Suppressor macrophage treated with lipopolysaccharide for 1 hour (primary cell): ENCODE measurements around the gene FOXA3.
"Not testable (repeated sequence)": the region's sequence is repeated elsewhere in the genome, so short reads cannot be mapped to it uniquely, and the experiment has no call there.

Experiments used
- DNase-seq, 3 donors: peaks; one replicate each; pipeline ENCODE4 v3.0.0-alpha.2; 2020 to 2022

FOXA3 gene

DNA sequence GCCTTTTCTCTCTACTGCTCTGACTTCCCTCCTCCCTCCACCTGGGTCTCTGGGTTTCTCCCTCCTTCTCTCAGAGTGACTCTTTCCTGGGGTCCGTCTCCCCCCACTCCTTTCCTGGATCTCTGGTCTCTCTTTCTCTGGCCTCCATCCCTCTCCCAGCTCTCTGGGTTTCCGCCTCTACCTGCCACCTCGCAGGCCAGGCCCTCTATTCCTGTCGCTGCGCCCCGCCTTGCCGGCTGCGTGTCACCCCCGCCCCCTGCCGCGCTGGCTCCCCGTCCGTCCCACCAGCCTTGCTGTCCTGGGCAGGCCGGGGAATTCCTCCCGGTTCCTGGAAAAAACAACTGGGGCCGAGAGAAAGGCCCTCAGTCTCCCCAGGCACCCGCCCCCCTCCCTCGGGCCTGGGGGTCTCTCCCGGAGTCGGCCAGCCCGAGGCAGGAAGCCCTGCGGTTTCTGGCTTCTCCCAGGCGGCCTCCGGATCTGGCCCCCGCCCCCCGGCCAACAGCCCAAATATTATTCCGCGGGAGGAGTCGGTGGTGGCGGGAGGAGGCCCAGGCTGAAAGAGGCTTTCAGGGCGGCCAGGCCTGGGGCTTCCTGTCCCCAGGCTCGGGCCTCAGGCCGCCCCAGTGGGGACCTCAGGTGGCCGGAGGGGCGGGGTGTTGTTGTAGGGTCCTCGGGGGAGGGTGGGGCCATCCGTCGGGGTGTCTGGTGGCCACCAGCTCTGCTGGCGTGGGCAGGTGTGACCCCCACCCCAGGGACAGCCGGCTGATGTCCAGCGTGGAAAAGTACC, 12.5 kb downstream of the FOXA3 start:
- peak; percentile 21 to 62 (median 31) for DNase-seq

DNA sequence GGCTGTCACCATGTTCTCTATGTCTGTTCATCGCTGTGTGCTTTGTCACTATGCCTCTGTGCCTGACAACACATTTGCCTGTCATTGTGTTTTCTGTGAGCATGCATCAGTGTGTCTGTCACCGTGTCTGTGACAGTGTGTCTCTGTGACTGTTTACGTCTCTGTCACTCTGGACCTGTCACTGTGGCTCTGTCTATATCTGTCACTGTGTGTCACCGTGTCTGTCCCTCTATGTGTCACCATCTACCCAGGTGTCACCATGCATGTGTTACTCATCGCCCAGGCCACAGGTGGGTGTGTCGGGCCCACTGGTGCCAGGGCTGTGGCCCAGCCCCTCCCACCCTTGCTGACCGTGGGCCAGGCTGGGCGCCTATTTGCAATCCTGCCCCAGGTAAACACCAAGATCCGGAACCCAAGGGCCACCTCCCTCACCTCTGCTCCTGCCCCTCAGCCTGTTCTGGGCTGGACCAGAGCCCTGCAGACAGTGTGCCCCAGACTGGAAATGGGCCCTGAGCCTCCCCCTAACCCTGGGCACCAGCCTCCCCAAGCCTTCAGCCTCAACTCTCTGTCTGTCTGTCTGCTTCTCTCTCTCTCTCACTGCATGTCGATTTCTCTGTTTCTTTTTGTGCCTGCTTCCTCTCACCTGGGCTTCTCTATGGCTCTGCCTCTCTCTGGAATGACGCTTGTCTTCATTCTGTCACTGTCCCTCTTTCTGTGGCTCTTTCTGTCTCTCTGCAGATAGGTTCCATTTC, 14.1 kb downstream of the FOXA3 start:
- no peak for DNase-seq

DNA sequence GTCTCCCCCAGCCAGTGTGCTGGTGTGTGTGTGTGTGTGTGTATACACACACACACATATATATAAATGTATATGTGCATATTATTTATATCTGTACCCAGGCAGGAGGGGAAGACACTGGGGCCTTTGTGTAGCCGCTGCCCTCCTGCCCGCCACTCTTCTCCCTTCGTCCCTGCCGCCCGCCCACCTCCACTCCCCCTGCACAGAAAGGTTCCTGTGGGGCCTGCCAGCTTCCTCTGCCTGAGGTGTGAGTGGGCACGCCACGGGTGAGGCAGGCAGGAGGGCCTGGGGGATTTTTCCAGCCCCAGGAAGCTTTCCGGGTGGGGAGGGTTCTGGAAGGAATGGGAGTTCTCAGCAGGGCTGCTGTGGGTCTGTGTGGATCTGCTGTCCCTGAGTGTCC, 14.9 kb downstream of the FOXA3 start:
- no peak for DNase-seq

DNA sequence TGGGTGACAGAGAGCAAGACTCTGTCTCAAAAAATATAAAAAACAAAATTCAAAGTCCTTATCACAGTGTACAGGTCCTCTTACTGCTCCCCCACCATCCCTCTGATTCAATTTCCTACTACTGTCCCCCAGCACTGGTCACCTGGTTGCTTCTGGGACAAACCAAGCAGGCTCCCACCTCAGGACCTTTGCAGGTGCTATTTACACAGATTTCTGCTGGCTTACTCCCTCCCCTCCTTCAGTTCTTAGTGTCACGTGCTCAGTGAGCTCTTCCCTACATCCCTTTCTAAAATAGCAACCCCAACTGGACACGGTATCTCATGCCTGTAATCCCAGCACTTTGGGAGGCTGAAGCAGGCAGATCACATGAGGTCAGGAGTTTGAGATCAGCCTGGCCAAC, 15.8 kb downstream of the FOXA3 start:
- no peak for DNase-seq

DNA sequence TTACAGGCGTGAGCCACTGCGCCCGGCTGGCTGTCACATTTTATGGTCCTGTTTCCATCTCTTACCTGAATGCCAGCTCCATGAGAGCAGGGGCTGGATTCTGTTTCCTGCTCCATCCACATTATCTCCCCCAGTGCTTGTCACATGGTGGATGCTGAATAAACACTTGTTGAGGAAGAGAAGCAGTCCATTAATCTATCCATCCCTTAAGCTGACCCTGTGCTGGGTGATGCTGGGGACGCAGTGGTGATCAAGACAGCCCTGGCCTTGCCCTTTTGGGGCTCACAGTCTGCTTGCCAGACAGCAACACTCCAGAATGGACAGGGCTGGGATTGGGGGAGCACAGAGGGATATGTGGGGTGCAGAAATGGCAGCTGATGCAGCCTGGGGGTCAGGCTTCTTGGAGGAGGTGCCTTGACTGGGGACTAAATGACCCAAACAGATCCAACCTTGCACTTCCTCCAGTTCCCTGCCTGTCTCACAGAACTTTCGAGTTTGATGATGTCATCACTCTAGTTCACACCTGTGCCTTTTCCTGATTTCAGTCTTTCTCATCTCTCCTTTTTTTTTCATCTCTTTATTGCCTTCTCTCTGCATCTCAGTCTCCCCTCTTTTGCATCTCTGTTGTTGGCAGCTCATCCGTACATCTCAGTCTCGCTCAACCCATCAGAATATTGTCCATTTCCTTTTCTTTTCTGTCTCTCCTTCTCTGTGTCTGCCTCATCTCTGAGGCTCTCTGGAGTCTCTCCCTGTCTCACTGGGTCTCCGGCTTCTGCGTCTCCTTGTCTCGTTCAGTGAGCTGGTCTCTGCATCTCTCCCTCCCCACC, 17.2 kb downstream of the FOXA3 start:
- DNase-seq: no peak

DNA sequence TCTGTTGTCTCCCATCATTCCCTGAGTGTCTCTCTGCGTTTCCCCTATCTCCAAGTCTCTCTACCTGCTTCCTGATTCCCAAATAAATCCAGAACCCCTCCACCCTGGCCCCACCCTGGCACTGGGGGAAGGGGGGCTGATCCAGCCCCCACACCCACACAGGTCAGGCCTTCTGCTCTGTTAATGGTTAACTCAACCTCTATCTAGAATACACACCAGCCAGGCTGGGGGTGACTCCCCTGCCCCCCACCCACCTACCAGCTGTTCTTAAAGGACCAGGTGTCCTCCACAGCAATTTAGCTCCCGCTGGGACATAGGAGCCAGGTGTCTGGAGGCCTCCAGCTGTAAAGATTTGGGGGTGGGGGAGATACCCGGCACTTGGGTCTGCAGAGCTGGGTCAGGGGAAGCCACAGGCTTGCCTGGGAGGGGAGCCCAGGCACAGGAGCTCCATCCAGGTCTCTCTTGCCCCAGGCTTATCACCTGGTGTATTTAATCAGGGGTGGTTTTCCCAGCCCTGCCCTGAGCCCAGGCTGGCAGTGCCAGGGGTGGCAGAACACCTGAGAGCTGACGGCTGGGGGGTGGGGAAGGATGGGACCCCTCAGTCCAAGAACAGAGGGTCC, 17.9 kb downstream of the FOXA3 start:
- DNase-seq: no peak

DNA sequence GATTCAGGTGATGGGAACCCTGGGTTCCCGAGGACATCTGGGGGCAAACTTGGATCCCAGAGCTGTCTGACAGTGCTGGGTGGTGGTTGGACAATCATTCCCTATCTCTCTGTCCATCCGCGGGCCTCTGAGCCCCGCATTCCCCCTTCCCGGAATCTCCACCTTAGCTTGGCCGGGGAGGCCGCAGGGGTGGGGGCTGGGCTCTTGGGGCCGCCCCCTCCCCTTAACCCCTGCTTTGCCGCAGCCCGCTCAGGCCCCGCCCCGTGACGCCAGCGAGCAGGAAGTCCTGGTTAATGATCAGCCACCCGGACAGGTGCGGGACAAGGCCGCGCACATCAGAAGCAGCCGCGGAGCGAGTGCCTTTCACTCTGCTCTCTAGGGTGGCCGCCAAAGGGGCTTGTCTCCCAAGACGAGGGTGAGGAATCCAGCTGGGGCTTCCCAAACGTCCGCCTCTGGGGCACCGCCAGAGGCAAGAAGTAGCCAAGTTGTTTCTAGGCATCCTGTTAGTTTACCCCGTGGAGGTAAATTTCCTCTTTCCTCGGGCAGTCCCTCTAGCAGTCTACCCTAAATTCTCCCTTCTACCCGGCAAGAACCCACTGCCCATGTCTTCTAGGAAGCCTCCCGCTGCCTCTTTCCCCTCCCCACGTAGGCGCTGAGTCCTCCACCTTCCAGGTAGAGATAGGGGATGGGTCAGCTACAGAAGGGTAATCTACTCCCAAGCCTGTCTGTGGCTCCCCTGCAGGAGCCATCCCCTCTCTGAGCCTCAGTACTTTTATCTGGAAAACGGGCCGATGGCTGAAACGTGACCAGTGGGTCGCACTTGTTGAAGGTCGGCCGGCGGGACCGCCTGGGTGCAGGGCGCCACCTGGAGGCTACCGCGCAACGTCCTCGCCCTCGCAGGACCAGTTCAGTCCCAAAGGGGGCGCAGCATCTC, 18.8 kb downstream of the FOXA3 start:
- DNase-seq: peak; percentile 90 to 94 (median 93)

DNA sequence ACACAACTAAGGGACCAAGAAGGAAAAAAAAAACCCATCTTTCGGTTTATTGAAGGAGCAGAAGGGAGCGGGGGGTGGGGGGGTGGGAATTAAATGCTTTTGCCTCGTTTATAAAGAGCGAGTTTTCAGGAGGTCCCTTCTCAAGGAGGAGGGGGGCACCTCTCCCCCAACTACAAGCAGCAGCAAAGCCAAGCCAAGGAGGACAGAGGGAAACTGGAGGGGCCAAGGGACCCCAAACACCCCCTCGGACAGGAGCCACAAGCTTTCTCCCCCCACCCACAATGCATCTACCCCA, 19.4 kb downstream of the FOXA3 start:
- no peak for DNase-seq

DNA sequence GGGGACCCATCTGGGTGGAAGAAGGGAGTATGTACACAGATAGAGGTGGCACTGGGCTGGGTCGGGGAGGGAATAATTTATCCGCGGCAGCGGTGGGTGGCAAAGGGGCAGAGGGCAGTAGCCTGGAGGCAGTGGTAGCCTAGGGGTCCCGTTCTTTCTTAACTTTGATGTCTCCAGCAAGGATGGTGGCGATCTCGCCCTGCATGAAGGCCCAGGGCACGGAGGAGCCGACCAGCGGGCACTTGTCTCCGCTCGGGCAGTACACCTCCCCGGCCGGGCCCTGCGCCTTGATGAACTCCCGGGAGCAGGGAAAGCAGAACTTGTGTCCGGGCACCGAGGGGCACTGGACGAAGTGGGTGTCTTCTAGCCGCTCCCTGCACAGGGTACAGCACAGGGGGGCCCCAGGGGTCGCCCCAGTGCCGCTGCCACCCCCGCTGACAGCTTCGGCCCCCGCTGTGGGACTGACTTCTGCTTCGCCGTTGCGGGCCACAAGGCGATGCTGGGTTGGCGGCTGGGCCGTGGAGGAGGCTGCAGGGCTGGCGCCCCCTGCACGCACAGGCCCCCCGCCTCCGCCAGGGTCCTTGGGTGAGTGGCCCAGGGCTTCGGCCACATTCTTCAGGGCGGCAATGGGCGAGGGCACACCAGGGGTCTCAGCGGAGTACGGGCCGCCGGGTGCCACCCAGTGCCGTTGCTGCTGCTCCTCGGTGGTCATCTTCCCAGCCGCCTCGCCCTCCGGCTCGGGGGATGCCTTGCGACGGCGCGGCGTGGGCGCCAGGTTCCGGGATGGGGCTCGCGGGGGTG, 20.0 kb downstream of the FOXA3 start:
- no peak for DNase-seq

DNA sequence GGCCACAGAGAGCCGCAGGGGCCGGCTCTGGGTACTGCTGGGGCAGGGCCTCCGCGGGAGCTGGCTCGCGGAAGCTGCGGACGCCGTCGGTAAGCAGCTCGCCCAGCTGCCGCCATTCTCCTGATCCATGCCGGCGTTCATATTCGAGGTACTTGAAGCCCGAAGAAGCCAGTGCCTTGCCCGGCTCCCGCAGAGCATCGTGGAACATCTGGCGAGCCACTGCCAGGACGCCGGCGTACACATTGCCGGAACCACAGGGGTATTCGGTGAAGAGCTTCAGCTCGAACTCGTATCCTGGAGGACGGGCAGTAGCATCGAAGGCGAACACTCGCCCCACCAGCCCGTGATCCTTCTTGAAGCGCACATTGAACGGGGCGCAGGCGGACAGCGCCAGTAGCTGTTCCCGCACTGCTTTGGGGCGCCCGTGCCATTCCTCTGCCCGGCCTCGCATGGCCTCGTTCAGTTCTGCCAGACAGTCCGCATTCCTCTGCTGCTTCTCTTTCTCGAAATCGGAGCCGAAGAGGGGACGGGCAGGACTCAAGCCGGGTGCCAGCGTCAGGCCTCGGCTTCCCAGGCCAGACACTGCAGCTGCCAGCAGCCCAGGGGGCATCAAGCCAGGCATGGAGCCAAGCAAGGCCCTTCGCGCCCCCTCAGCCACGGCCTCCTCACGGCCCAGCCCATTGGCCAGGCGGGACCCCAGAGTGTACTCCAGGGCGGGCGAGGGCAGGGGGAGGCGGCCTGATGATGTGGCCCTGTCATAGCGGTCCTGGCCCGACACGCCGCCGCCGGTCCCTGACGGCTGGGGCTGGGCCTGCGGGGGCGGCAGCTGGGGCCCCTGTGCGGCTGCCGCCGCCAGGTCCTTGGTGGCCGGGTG, 20.8 kb downstream of the FOXA3 start:
- peak in 1 of 3 donors; percentile 28 for DNase-seq

DNA sequence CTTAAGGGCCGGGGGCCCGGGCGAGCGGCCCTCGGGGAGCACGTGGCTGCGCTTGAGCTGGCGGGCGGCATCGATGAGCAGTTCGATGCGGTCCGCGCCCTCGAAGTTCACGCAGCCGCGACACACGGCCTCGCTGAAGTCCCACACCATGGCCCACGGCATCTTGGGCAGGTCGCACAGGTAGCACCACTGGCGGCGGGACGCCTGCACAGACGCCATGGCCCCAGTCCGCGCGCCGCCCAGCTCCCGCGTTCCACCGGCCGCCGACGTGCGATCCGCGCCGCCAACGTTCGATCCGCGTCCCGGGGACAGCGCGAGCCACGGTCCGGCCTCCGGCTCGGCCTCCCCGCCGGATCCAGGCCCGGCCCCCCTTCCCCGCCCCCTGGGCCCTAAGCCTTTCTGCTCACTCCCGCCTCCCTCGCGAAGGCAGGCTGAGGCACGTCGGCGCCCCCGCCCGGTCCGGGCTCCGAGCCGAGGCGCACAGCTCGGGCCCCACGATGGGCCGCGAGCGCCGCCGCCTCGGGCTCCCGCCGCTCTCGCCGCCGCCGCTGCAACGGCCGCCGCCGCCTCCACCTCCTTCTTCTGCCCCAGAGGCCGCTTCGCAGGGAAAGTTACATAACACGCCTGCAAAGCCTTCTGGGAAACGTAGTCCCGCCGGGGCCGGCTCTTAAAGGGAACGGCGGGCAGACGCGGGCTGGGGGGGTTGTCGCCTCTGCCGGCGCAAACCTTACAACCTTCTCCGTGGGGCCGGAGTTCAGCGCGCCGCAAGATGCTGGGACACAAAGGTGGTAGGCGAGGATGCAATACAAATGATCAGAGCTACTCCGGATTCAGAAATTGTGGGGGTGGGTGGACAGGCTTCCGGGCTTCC, 21.7 kb downstream of the FOXA3 start, which contains the start of gene IRF2BP1:
TSS of gene IRF2BP1 (minus strand) at position 586 of the 871 bp plus-strand sequence. CDS start at position 219, 367 bp downstream.
- peak; percentile 93 to 97 (median 97) for DNase-seq

DNA sequence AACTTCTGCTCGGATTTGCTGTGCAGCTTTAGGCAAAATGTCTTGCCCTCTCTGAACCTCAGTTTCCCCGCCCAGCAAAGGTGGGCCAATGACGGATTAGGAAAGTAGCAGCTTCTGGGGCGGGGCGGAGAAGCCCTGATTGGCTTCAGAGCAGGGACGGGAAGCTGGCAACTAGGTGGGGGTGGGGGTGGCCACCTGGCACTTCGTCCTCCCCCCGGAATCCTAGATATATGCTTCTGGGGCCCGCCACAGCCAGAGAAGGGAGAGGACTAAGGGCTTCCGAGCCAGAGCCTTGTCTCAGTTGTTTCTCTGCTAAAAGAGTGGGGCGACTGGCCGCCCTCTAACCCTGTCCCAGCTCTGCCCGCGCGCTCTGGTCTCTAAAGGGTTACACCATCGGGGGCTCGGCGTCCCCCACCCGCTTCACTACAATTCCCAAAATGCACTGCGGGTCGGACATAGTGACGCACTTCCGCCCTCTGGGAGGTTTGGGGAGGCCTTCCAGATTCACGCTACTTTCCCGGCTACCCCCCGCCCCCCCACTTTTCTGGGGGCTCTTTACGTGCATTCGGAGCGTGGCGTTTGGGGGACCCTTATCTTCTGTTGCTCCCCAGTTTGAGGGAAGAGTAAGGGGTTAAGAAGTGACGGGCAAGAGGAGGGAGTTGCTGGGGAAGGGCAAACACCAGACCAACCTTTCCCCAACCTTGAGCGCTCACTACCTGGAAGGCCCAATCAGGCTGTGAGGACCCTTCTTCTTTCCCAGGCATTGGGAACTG, 22.5 kb downstream of the FOXA3 start:
- peak; percentile 92 to 96 (median 95) for DNase-seq

DNA sequence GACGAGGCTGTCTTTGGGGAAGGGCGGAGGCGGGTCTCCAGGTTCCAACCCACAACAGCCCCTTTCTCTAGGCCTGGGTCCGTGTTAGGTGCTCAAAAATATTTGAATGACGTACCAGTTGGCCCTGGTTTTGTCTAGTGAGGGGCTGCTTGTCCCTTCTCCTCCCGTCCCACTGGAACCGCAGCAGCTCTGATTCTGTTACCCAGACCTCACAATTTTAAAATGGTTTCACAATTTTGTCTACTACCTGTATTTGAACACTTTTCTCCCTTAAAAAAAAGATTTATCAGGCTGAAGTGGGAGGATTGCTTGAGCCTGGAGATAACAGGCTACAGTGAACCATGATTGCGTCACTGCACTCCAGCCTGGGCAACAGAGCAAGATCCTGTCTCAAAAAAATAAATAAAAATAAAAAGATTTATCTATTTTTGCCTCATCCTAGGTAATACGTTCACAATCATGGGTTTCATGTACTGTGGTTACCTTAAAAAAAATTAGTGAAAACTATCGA, 23.1 kb downstream of the FOXA3 start:
- no peak for DNase-seq

DNA sequence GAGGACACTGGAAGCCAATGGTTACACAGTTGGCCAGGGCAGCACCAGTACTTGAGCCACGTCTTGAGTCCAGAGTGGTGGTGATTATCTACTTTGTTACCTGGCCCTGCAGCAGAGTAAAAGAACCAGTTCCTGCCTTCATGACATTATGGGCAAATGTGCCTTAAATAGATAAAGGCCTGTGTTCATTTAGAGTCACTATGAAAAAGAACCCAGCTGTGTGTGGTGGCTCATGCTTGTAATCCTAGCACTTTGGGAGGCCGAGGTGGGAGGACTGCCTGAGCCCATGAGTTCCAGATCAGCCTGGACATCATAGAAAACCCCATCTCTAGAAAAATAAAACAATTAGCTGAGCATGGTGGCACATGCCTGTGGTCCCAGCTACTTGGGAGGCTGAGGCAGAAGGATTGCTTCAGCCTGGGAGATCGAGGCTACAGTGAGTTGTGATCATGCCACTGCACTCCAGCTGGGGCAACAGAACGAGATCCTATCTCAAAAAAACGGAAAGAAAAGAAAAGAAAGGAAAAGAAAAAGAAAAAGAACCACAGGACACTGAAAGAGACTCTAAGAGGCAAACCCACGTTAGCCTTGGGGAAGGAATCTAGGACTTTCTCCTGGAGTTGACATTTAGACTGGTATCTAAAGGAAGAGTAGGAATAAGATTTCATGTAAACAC, 25.2 kb downstream of the FOXA3 start:
- no peak for DNase-seq

DNA sequence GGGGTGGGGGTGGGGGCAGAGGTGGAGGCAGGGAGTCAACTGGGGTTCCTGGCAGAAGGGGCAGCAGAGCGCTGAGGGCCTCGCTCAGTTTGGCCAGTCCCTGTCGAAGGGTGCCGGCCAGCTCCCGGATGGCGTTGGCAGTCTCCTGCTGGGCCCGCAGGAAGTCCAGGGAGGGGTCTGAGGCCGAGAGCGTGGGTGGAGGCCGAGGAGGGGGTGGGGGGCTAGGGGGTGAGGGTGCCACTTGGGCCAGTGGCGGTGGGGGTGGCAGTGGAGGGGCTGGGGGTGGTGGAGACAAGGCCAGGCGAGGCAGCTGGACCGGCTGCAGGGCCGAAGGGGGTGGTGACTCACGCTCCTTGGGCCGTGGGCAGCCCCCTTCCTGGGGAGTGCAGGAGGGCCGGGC, 26.8 kb downstream of the FOXA3 start:
- DNase-seq: no peak

DNA sequence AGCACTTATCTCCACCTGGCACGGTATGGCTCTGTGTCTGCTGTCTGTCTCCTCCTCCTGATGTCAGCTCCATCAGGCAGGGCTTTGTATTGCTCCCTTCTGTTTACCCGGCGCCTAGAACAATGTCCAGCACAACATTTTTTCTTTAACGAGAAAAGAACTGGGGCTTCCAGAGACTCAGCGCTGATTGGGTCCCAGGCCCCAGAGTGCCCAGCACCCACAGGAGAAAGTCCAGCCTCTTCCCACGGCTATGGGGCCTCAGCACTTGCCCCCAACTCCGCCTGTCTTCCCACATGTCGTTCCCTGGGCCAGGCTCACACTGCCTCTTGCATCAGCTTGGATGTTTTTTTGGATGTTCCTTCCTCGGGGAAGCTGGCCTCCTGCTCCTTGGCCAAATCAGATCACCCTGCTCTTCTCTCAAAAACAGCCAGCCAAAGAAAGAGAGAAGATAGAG, 31.4 kb downstream of the FOXA3 start:
- no peak for DNase-seq

DNA sequence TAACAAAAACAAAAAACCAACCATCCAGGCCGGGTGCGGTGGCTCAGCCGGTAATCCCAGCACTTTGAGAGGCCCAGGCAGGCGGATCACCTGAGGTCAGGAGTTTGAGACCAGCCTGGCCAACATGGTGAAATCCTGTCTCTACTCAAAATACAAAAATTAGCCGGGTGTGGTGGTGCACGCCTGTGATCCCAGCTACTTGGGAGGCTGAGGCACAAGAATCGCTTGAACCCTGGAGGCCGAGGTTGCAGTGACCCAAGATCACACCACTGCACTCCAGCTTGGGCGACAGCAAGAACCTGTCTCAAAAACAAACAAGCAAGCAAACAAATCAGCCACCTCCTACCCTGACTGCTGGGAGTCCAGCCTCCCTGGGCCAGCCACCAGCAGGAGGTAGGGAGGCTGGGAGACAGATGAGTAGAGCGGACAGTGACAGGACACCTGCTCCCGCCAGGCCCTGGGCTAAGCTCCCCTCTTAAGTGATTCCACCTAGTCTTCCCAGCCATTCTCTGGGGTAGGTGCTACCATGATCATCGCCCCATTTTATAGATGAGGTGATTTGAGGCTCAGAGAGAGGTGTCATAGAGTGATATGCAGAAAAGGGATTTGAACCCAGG, 32.0 kb downstream of the FOXA3 start:
- DNase-seq: not testable (repeated sequence)
